Measurements from ENCODE around the gene CHRNB1.

The CHRNB1 gene

DNA sequence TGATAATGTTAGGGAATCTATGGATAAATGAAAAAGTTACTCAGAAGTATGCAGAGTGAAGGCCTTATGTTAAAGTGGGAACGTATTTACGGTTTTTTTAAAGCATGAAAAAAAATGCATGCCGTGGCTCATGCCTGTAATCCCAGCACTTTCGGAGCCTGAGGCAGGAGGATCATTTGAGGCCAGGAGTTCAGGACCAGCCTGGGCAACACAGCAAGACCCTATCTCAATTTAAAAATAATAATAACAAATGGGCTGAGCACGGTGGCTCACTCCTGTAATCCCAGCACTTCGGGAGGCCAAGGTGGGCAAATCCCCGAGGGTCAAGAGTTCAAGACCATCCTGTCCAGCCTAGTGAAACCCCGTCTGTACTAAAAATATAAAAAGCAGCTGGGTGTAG lies 45.3 kb downstream of the CHRNB1 start:
- TF ChIP-seq, protein P1, sequence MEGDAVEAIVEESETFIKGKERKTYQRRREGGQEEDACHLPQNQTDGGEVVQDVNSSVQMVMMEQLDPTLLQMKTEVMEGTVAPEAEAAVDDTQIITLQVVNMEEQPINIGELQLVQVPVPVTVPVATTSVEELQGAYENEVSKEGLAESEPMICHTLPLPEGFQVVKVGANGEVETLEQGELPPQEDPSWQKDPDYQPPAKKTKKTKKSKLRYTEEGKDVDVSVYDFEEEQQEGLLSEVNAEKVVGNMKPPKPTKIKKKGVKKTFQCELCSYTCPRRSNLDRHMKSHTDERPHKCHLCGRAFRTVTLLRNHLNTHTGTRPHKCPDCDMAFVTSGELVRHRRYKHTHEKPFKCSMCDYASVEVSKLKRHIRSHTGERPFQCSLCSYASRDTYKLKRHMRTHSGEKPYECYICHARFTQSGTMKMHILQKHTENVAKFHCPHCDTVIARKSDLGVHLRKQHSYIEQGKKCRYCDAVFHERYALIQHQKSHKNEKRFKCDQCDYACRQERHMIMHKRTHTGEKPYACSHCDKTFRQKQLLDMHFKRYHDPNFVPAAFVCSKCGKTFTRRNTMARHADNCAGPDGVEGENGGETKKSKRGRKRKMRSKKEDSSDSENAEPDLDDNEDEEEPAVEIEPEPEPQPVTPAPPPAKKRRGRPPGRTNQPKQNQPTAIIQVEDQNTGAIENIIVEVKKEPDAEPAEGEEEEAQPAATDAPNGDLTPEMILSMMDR (IDR thresholded peaks at IDR 0.05; ENCODE audit: control insufficient read depth, extremely low read depth, insufficient read depth): no peak
- no peak for DNase-seq (ENCODE audit: low read depth)
- no peak overlapping the region for H3K4me3 ChIP-seq (ENCODE audit: low read depth, low read length)

DNA sequence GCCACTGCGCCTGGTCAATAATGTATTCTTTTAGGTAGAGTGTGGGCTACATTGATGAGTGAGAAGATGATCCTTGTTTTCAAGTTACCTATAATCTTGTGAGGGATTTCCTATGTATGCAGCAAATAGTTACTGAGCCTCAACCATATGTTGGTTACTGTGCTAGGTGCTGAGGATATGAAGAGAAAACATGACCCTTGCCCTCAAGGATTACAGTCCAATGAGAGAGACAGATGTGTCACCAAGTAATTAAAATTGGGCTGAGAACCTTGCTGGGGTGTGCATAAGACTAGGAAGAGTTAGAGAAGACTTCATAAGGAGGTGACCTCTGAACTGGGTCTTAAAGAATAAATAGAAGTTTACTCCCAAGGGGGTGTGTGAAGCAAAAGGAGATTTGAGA lies 46.7 kb downstream of the CHRNB1 start:
- no peak overlapping the region for H3K4me3 ChIP-seq (ENCODE audit: low read depth, low read length)
- no peak for DNase-seq (ENCODE audit: low read depth)
- TF ChIP-seq, protein P1 (IDR thresholded peaks at IDR 0.05; ENCODE audit: control insufficient read depth, extremely low read depth, insufficient read depth): no peak

DNA sequence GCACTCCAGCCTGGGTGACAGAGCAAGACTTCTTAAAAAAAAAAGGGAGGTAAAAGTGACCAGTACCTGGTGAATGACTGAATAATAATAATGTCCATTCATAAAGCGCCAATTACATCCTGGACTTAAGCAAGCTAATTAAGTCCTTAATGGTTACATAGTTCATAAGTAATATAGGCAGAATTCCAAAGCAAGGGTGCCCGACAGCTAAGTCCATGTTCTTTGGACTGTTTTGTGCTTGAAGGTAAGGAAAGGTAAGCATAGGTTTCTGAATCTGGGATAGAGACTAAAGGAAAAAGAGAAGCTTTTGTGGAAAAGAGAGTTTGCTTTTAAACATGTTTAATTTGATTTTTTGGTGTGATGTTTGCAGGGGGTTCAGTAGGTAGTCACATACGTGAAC lies 49.1 kb downstream of the CHRNB1 start:
- H3K4me3 ChIP-seq (ENCODE audit: low read depth, low read length): no peak overlapping the region
- TF ChIP-seq, protein P1 (IDR thresholded peaks at IDR 0.05; ENCODE audit: control insufficient read depth, extremely low read depth, insufficient read depth): no peak
- no peak for DNase-seq (ENCODE audit: low read depth)

DNA sequence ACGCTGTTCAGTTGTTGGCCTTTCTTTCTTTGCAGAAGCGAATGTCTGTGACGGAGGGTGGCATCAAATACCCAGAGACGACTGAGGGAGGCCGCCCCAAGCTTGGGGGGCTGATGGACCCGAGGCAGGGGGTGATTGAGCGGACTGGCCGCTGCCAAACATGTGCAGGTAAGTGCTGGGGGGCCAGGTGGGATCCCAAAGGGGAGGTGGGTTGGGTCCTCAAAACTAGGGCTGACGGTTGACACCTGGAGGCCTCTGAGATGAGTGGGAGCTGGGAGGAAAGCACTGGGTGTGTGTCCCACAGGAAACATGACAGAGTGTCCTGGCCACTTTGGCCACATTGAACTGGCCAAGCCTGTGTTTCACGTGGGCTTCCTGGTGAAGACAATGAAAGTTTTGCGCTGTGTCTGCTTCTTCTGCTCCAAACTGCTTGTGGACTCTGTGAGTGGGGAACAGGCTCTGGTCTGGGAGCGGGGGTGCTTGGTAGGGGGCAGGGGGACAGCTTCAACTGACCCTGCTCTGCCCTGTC lies 51.1 kb downstream of the CHRNB1 start:
- H3K4me3 ChIP-seq (ENCODE audit: low read depth, low read length): no peak overlapping the region
- TF ChIP-seq, protein P1 (IDR thresholded peaks at IDR 0.05; ENCODE audit: control insufficient read depth, extremely low read depth, insufficient read depth): no peak
- no peak for DNase-seq (ENCODE audit: low read depth)

DNA sequence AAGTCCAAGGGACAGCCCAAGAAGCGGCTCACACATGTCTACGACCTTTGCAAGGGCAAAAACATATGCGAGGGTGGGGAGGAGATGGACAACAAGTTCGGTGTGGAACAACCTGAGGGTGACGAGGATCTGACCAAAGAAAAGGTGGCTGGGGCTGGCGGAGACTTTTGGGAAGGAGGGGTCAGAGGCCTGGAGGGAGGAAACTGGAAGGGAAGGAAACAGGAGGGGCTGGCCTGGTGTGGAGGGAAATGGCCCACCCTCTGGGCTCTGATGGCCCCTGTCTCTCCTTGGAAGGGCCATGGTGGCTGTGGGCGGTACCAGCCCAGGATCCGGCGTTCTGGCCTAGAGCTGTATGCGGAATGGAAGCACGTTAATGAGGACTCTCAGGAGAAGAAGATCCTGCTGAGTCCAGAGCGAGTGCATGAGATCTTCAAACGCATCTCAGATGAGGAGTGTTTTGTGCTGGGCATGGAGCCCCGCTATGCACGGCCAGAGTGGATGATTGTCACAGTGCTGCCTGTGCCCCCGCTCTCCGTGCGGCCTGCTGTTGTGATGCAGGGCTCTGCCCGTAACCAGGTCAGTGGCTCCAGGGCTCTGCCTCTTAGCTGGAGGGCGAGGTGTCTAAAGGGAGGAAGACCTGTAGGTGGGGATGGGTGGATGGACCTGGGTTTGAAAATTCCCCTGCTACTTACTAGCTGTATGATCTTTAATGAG lies 51.8 kb downstream of the CHRNB1 start:
- no peak for DNase-seq (ENCODE audit: low read depth)
- no peak overlapping the region for H3K4me3 ChIP-seq (ENCODE audit: low read depth, low read length)
- TF ChIP-seq, protein P1 (IDR thresholded peaks at IDR 0.05; ENCODE audit: control insufficient read depth, extremely low read depth, insufficient read depth): no peak

DNA sequence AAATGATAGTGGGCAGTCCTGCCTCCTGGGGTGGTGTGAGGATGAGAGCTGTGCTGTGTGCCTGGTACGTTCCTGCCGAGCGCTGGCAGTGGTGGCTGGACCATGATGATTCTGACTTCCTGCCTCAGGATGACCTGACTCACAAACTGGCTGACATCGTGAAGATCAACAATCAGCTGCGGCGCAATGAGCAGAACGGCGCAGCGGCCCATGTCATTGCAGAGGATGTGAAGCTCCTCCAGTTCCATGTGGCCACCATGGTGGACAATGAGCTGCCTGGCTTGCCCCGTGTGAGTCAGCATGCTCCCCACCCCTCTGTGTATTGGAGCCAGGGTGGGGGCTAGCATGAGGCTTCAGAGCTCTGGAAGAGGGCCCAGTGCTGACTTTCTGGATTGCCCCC lies 52.4 kb downstream of the CHRNB1 start:
- TF ChIP-seq, protein P1 (IDR thresholded peaks at IDR 0.05; ENCODE audit: control insufficient read depth, extremely low read depth, insufficient read depth): no peak
- DNase-seq (ENCODE audit: low read depth): no peak
- no peak overlapping the region for H3K4me3 ChIP-seq (ENCODE audit: low read depth, low read length)

DNA sequence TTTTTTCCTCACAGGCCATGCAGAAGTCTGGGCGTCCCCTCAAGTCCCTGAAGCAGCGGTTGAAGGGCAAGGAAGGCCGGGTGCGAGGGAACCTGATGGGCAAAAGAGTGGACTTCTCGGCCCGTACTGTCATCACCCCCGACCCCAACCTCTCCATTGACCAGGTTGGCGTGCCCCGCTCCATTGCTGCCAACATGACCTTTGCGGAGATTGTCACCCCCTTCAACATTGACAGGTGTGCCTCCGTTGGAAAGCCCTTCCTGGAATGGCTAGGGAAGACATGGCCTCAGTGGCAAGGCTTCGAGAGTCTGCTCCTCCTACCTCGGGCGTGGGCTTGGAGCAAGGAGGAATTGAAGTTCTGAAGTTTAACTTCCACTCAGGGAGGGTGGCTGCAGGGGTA lies 52.8 kb downstream of the CHRNB1 start:
- TF ChIP-seq, protein P1 (IDR thresholded peaks at IDR 0.05; ENCODE audit: control insufficient read depth, extremely low read depth, insufficient read depth): no peak
- no peak for DNase-seq (ENCODE audit: low read depth)
- H3K4me3 ChIP-seq (ENCODE audit: low read depth, low read length): no peak overlapping the region

All from LNCaP clone FGC (cell line).